GM23338 (cell line): Measurements from ENCODE around the gene FST. TPM values are rescaled to one million over a fixed set of nuclear protein-coding genes. Genes with fewer than 3 reads are reported as not detected.

Experiments
- ATAC-seq: fragments of 200-7000 bp; cut with Tn5 transposase; 3 replicates; pipeline ENCODE4 v1.9.1; 2020
- DNase-seq: peaks from one replicate; pipeline ENCODE4 v3.0.0-alpha.2; 2015; ENCODE audit warnings: low spot score
- H2AFZ ChIP-seq: fragments of 200-600 bp; sonication (generic); 2 replicates; pipeline ENCODE4 v1.8.0; 2016; ENCODE audit warnings: antibody characterized with exemption, mild to moderate bottlenecking, moderate library complexity
- H3F3A ChIP-seq: fragments of 200-600 bp; sonication (generic); replicated peaks from 2 replicates; pipeline ENCODE4 v1.8.0; 2017; ENCODE audit warnings: antibody characterized with exemption, mixed run types, low read depth
- H3K27ac ChIP-seq: fragments of 200-600 bp; sonication (generic); 2 replicates; pipeline ENCODE4 v1.6.1; 2016; ENCODE audit warnings: low read depth
- H3K27me3 ChIP-seq: fragments of 200-600 bp; sonication (generic); 2 replicates; pipeline ENCODE4 v1.8.0; 2016; ENCODE audit warnings: mild to moderate bottlenecking, mixed run types, moderate library complexity; ENCODE audit not compliant: insufficient read depth
- H3K36me3 ChIP-seq: fragments of 200-600 bp; sonication (generic); 2 replicates; pipeline ENCODE4 v1.8.0; 2016; ENCODE audit warnings: mild to moderate bottlenecking; ENCODE audit not compliant: insufficient read depth
- H3K4me1 ChIP-seq: fragments of 200-600 bp; sonication (generic); 2 replicates; pipeline ENCODE4 v1.8.0; 2016; ENCODE audit warnings: mild to moderate bottlenecking, moderate library complexity; ENCODE audit not compliant: insufficient read depth
- H3K4me2 ChIP-seq: fragments of 200-600 bp; sonication (generic); 2 replicates; pipeline ENCODE4 v1.7.1; 2017; ENCODE audit warnings: mixed run types
- H3K4me3 ChIP-seq: fragments of 200-600 bp; sonication (generic); 2 replicates; pipeline ENCODE4 v1.6.1; 2016; ENCODE audit warnings: mixed run types
- H3K79me2 ChIP-seq: fragments of 200-600 bp; sonication (generic); replicated peaks from 2 replicates; pipeline ENCODE4 v1.8.0; 2017; ENCODE audit warnings: mild to moderate bottlenecking; ENCODE audit not compliant: insufficient read depth
- H3K9me2 ChIP-seq: fragments of 200-600 bp; sonication (generic); 2 replicates; pipeline ENCODE4 v1.8.0; 2017; ENCODE audit not compliant: insufficient read depth
- H4K20me1 ChIP-seq: fragments of 200-600 bp; sonication (generic); replicated peaks from 2 replicates; pipeline ENCODE4 v1.8.0; 2017; ENCODE audit warnings: mild to moderate bottlenecking; ENCODE audit not compliant: insufficient read depth
- H3K27ac Mint-ChIP-seq: 2 replicates; pipeline ENCODE4 v1.8.0; 2020; ENCODE audit warnings: inconsistent platforms, mild to moderate bottlenecking, moderate library complexity, mixed read lengths
- H3K27me3 Mint-ChIP-seq: 3 replicates; pipeline ENCODE4 v1.8.0; 2022; ENCODE audit warnings: low read depth, mild to moderate bottlenecking, moderate library complexity, mixed read lengths, inconsistent platforms; ENCODE audit not compliant: insufficient read depth, poor library complexity
- H3K36me3 Mint-ChIP-seq: 3 replicates; pipeline ENCODE4 v1.8.0; 2021; ENCODE audit warnings: low read depth, mild to moderate bottlenecking, inconsistent platforms, moderate library complexity, mixed read lengths
- H3K4me1 Mint-ChIP-seq: 3 replicates; pipeline ENCODE4 v1.8.0; 2020; ENCODE audit warnings: mild to moderate bottlenecking, inconsistent platforms, mixed read lengths
- H3K4me3 Mint-ChIP-seq: 3 replicates; pipeline ENCODE4 v1.8.0; 2021; ENCODE audit warnings: moderate library complexity, mild to moderate bottlenecking, inconsistent platforms, mixed read lengths
- H3K9me3 Mint-ChIP-seq: 3 replicates; pipeline ENCODE4 v1.8.0; 2020; ENCODE audit warnings: moderate library complexity, mild to moderate bottlenecking, inconsistent platforms, mixed read lengths
- CREB1 ChIP-seq: fragments of 250-450 bp; sonication (Bioruptor Pico); IDR thresholded peaks from 2 replicates; pipeline ENCODE4 v1.5.0; 2020; ENCODE audit warnings: low read depth, mild to moderate bottlenecking, moderate library complexity
- EZH2 ChIP-seq: fragments of 200-600 bp; sonication (generic); IDR thresholded peaks from one replicate; pipeline ENCODE4 v1.8.0; 2017; ENCODE audit warnings: antibody characterized with exemption, mild to moderate bottlenecking, low read depth; ENCODE audit not compliant: unreplicated experiment
- EZH2phosphoT487 ChIP-seq: fragments of 200-600 bp; sonication (generic); IDR thresholded peaks from one replicate; pipeline ENCODE4 v1.8.1; 2018; ENCODE audit warnings: antibody characterized with exemption; ENCODE audit not compliant: unreplicated experiment
- JUNB ChIP-seq: IDR thresholded peaks from one replicate; pipeline ENCODE4 v1.6.1; 2016; ENCODE audit warnings: antibody characterized with exemption; ENCODE audit not compliant: unreplicated experiment
- NANOG ChIP-seq: IDR thresholded peaks from 2 replicates; pipeline ENCODE4 v1.6.1; 2016; ENCODE audit warnings: antibody characterized with exemption, borderline replicate concordance
- POLR2AphosphoS5 ChIP-seq: IDR thresholded peaks from 2 replicates; pipeline ENCODE4 v1.6.1; 2016; ENCODE audit warnings: antibody characterized with exemption, low read depth
- STAT1 ChIP-seq: IDR thresholded peaks from one replicate; pipeline ENCODE4 v1.6.1; 2016; ENCODE audit warnings: antibody characterized with exemption; ENCODE audit not compliant: unreplicated experiment
- ZNF114 ChIP-seq: fragments of 250-450 bp; sonication (Bioruptor Pico); IDR thresholded peaks from 2 replicates; pipeline ENCODE4 v1.5.0; 2020; ENCODE audit warnings: mild to moderate bottlenecking, moderate library complexity
- ZNF331 ChIP-seq: fragments of 250-450 bp; sonication (Bioruptor Pico); IDR thresholded peaks from 2 replicates; pipeline ENCODE4 v1.5.0; 2020; ENCODE audit warnings: low read depth, mild to moderate bottlenecking, moderate library complexity
- polyA plus RNA-seq: library from polyadenylated mRNA; unstranded; fragments of >200 nt; fragmentation: Nextera tagmentation; extraction: Ambion mirVana; gene quantifications from 2 replicates; pipeline ENCODE4 v1.2.1, GENCODE V29; 2016
- total RNA-seq: library from RNA; depleted of rRNA; stranded (reverse); fragments of >200 nt; shearing (Covaris generic); gene quantifications from 2 replicates; pipeline ENCODE4 v1.2.3, GENCODE V29; 2014
- TF ChIP-seq, protein P1 (sequence below), 2 experiments: fragments of 200-600 bp in 1 of 2; sonication (generic) in 1 of 2; conservative IDR thresholded peaks; 2 replicates each; pipeline versions ENCODE4 v1.5.1 to v1.6.1; 2016 to 2017; ENCODE audit warnings: antibody characterized with exemption in 2 of 2, low read depth in 2 of 2, mild to moderate bottlenecking in 2 of 2, moderate library complexity in 1 of 2
- TF ChIP-seq, protein P2 (sequence below): IDR thresholded peaks from one replicate; pipeline ENCODE4 v1.6.1; 2018; ENCODE audit warnings: antibody characterized with exemption; ENCODE audit not compliant: unreplicated experiment
- TF ChIP-seq, protein P3 (sequence below): fragments of 250-450 bp; sonication (Bioruptor Pico); IDR thresholded peaks from 2 replicates; pipeline ENCODE4 v1.5.0; 2020; ENCODE audit warnings: mild to moderate bottlenecking, moderate library complexity
- TF ChIP-seq, protein P4 (sequence below): IDR thresholded peaks from 2 replicates; pipeline ENCODE4 v1.6.1; 2016; ENCODE audit warnings: antibody characterized with exemption

Gene FST
- total and polyA plus RNA-seq, 2 experiments from 2014 or later = 7.6 to 13.9 TPM

DNA sequence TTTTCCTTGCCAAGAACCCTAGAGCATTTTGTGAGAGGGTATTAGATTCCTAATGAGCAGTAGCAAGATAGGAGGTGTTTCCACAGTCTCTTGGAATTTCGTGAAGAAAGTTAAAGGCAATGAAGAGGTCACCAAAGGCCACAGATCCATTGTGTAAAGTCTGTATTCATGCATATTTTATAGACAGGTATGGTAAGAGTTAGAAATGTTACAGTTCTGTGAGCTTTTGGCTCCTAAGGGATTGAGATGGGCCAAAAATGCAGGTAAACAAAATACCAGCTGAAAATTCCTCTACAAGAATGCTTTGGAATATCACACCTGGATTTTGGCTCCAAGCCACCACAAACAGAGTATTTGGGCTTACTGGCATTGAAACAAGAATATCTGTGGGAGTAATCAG is 47.4 kb upstream of the FST start:
- no peaks in the 10 kb centered on the region for H3K9me3 Mint-ChIP-seq
- peaks cover 5% of the 10 kb centered on the region; the same call in 2 of the 3 replicates for H3K4me1 Mint-ChIP-seq
- H3K4me1 ChIP-seq = no peaks in the 10 kb centered on the region
- ATAC-seq (no peak), DNase-seq (no peak)
- no peaks in the 10 kb centered on the region; the same call in 2 of the 3 replicates for H3K36me3 Mint-ChIP-seq
- peaks cover 7% of the 10 kb centered on the region for H3K27me3 Mint-ChIP-seq
- no peak overlapping the region for H3K27ac ChIP-seq
- no peaks in the 10 kb centered on the region for H4K20me1 ChIP-seq
- H3K27me3 ChIP-seq = no peaks in the 10 kb centered on the region
- no peak overlapping the region for H3K4me2 ChIP-seq
- no peaks in the 10 kb centered on the region for H3K79me2 ChIP-seq
- H3K4me3 ChIP-seq = no peak overlapping the region
- no peak overlapping the region for H3K27ac Mint-ChIP-seq
- no peaks in the 10 kb centered on the region for H3K36me3 ChIP-seq
- TF ChIP-seq, protein P1, sequence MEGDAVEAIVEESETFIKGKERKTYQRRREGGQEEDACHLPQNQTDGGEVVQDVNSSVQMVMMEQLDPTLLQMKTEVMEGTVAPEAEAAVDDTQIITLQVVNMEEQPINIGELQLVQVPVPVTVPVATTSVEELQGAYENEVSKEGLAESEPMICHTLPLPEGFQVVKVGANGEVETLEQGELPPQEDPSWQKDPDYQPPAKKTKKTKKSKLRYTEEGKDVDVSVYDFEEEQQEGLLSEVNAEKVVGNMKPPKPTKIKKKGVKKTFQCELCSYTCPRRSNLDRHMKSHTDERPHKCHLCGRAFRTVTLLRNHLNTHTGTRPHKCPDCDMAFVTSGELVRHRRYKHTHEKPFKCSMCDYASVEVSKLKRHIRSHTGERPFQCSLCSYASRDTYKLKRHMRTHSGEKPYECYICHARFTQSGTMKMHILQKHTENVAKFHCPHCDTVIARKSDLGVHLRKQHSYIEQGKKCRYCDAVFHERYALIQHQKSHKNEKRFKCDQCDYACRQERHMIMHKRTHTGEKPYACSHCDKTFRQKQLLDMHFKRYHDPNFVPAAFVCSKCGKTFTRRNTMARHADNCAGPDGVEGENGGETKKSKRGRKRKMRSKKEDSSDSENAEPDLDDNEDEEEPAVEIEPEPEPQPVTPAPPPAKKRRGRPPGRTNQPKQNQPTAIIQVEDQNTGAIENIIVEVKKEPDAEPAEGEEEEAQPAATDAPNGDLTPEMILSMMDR (conservative IDR thresholded peaks at IDR 0.05; ENCODE audit: low read depth in 2 of 2) = no peak
- TF ChIP-seq NANOG (no peak), EZH2 (no peak), POLR2AphosphoS5 (no peak), ZNF331 (CRISPR knock-in tag) (no peak), STAT1 (no peak), EZH2phosphoT487 (no peak), ZNF114 (CRISPR knock-in tag) (no peak), CREB1 (CRISPR knock-in tag) (no peak), JUNB (no peak)
- TF ChIP-seq, protein P2, sequence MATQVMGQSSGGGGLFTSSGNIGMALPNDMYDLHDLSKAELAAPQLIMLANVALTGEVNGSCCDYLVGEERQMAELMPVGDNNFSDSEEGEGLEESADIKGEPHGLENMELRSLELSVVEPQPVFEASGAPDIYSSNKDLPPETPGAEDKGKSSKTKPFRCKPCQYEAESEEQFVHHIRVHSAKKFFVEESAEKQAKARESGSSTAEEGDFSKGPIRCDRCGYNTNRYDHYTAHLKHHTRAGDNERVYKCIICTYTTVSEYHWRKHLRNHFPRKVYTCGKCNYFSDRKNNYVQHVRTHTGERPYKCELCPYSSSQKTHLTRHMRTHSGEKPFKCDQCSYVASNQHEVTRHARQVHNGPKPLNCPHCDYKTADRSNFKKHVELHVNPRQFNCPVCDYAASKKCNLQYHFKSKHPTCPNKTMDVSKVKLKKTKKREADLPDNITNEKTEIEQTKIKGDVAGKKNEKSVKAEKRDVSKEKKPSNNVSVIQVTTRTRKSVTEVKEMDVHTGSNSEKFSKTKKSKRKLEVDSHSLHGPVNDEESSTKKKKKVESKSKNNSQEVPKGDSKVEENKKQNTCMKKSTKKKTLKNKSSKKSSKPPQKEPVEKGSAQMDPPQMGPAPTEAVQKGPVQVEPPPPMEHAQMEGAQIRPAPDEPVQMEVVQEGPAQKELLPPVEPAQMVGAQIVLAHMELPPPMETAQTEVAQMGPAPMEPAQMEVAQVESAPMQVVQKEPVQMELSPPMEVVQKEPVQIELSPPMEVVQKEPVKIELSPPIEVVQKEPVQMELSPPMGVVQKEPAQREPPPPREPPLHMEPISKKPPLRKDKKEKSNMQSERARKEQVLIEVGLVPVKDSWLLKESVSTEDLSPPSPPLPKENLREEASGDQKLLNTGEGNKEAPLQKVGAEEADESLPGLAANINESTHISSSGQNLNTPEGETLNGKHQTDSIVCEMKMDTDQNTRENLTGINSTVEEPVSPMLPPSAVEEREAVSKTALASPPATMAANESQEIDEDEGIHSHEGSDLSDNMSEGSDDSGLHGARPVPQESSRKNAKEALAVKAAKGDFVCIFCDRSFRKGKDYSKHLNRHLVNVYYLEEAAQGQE = no peak
- TF ChIP-seq, protein P3, sequence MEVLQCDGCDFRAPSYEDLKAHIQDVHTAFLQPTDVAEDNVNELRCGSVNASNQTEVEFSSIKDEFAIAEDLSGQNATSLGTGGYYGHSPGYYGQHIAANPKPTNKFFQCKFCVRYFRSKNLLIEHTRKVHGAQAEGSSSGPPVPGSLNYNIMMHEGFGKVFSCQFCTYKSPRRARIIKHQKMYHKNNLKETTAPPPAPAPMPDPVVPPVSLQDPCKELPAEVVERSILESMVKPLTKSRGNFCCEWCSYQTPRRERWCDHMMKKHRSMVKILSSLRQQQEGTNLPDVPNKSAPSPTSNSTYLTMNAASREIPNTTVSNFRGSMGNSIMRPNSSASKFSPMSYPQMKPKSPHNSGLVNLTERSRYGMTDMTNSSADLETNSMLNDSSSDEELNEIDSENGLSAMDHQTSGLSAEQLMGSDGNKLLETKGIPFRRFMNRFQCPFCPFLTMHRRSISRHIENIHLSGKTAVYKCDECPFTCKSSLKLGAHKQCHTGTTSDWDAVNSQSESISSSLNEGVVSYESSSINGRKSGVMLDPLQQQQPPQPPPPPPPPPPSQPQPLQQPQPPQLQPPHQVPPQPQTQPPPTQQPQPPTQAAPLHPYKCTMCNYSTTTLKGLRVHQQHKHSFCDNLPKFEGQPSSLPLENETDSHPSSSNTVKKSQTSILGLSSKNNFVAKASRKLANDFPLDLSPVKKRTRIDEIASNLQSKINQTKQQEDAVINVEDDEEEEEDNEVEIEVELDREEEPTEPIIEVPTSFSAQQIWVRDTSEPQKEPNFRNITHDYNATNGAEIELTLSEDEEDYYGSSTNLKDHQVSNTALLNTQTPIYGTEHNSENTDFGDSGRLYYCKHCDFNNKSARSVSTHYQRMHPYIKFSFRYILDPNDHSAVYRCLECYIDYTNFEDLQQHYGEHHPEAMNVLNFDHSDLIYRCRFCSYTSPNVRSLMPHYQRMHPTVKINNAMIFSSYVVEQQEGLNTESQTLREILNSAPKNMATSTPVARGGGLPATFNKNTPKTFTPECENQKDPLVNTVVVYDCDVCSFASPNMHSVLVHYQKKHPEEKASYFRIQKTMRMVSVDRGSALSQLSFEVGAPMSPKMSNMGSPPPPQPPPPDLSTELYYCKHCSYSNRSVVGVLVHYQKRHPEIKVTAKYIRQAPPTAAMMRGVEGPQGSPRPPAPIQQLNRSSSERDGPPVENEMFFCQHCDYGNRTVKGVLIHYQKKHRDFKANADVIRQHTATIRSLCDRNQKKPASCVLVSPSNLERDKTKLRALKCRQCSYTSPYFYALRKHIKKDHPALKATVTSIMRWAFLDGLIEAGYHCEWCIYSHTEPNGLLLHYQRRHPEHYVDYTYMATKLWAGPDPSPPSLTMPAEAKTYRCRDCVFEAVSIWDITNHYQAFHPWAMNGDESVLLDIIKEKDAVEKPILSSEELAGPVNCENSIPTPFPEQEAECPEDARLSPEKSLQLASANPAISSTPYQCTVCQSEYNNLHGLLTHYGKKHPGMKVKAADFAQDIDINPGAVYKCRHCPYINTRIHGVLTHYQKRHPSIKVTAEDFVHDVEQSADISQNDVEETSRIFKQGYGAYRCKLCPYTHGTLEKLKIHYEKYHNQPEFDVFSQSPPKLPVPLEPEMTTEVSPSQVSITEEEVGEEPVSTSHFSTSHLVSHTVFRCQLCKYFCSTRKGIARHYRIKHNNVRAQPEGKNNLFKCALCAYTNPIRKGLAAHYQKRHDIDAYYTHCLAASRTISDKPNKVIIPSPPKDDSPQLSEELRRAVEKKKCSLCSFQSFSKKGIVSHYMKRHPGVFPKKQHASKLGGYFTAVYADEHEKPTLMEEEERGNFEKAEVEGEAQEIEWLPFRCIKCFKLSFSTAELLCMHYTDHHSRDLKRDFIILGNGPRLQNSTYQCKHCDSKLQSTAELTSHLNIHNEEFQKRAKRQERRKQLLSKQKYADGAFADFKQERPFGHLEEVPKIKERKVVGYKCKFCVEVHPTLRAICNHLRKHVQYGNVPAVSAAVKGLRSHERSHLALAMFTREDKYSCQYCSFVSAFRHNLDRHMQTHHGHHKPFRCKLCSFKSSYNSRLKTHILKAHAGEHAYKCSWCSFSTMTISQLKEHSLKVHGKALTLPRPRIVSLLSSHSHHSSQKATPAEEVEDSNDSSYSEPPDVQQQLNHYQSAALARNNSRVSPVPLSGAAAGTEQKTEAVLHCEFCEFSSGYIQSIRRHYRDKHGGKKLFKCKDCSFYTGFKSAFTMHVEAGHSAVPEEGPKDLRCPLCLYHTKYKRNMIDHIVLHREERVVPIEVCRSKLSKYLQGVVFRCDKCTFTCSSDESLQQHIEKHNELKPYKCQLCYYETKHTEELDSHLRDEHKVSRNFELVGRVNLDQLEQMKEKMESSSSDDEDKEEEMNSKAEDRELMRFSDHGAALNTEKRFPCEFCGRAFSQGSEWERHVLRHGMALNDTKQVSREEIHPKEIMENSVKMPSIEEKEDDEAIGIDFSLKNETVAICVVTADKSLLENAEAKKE (CRISPR knock-in tag) = no peak
- TF ChIP-seq, protein P4, sequence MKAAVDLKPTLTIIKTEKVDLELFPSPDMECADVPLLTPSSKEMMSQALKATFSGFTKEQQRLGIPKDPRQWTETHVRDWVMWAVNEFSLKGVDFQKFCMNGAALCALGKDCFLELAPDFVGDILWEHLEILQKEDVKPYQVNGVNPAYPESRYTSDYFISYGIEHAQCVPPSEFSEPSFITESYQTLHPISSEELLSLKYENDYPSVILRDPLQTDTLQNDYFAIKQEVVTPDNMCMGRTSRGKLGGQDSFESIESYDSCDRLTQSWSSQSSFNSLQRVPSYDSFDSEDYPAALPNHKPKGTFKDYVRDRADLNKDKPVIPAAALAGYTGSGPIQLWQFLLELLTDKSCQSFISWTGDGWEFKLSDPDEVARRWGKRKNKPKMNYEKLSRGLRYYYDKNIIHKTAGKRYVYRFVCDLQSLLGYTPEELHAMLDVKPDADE = no peak
- H3K9me2 ChIP-seq = no peaks in the 10 kb centered on the region; the same call in none of the 2 replicates
- H3K4me3 Mint-ChIP-seq = no peak overlapping the region
- H3F3A ChIP-seq = no peaks in the 10 kb centered on the region
- H2AFZ ChIP-seq = peak overlapping the region; percentile 49; the same call in 1 of the 2 replicates
